Motor neuron (in vitro differentiated cells): ENCODE results near the gene SLC15A1. TPM values are rescaled to one million over a fixed set of nuclear protein-coding genes. Genes with fewer than 3 reads are reported as not detected.
"Not testable (repeated sequence)": the region's sequence is repeated elsewhere in the genome, so short reads cannot be mapped to it uniquely, and the experiment has no call there.

Experiments used
- ATAC-seq, 8 experiments: fragments of 200-7000 bp; cut with Tn5 transposase; replicated peaks in 6 of 8; 2 replicates each; pipeline ENCODE4 v1.8.0; 2021; ENCODE audit warnings: mild to moderate bottlenecking in 8 of 8, moderate library complexity in 8 of 8
- H3K27ac ChIP-seq, 2 donors: fragments of 250-450 bp; sonication (Bioruptor Pico); 2 replicates each; pipeline ENCODE4 v1.9.0; 2021; ENCODE audit warnings: antibody characterized with exemption in 2 of 2, mild to moderate bottlenecking in 2 of 2, moderate library complexity in 1 of 2
- H3K4me1 ChIP-seq, 2 donors: fragments of 250-450 bp; sonication (Bioruptor Pico); replicated peaks in 1 of 2; 2 replicates each; pipeline ENCODE4 v1.6.1; 2021; ENCODE audit warnings: antibody characterized with exemption in 2 of 2, mild to moderate bottlenecking in 2 of 2, moderate library complexity in 1 of 2
- H3K4me3 ChIP-seq, 5 donors: fragments of 250-450 bp; sonication (Bioruptor Pico); 2 replicates each; pipeline ENCODE4 v1.9.0; 2021; ENCODE audit warnings: antibody characterized with exemption in 5 of 5, mild to moderate bottlenecking in 5 of 5, moderate library complexity in 4 of 5
- WGBS, 10 experiments: fragments of 450-650 bp; shearing (Covaris generic); methylation state at CpG; one replicate each; pipeline ENCODE4 v1.0.0; 2022; 5-methylcytosine and 5-hydroxymethylcytosine counted together
- in situ Hi-C, 9 experiments: fragments of 400-800 bp; cut with MboI; loops; one replicate each; pipeline ENCODE4 v1.15.0; 2021; ENCODE audit warnings: low sequenced_read_pairs in 9 of 9, low pct_unique_long_range_greater_than_20kb in 2 of 9; ENCODE audit not compliant: unreplicated experiment in 9 of 9
- total RNA-seq, 8 experiments: library from RNA; unstranded; fragments of 300-600 nt; gene quantifications; 2 replicates each; pipeline versions ENCODE4 v1.2.3 to v1.2.4, GENCODE V29; 2022

The SLC15A1 gene
- total RNA-seq, 8 experiments from 2014 or later = 0.09 to 0.38 (median 0.28) TPM; not detected in 3

GRCh38 chr13:98761126-98761985 lies 8.9 kb upstream of the SLC15A1 start:
- peak in 3 of 8 experiments; percentile 69 to 97 (median 94) for ATAC-seq
- Histone ChIP-seq H3K4me3 (no peak overlapping the region), H3K4me1 (peaks cover 0 to 3% of the 10 kb centered on the region in 2 donors), H3K27ac (no peak overlapping the region)
- WGBS, 10 experiments = 17 to 78% (median 66%) methylated on average over 2 to 10 of the region's 15 CpGs; no CpG with 5 or more reads in 1 of the 10 experiments
- in situ Hi-C loops = no loop called here

- Histone ChIP-seq H3K4me3 (no peak overlapping the region), H3K4me1 (no peaks in the 10 kb centered on the region), H3K27ac (no peak overlapping the region)
- WGBS, 10 experiments = 62 to 93% (median 68%) methylated on average over 1 to 8 of the region's 9 CpGs; no CpG with 5 or more reads in 4 of the 10 experiments
- ATAC-seq = no peak
- in situ Hi-C loops = no loop called here
Observed at GRCh38 chr13:98755729-98756128, 3.3 kb upstream of the SLC15A1 start.

- no peak for ATAC-seq
- no peaks in the 10 kb centered on the region for H3K4me1 ChIP-seq
- in situ Hi-C loops = no loop called here
- WGBS, 10 experiments = 20 to 92% (median 69%) methylated on average over 1 to 2 of the region's 2 CpGs; no CpG with 5 or more reads in 4 of the 10 experiments
- H3K27ac ChIP-seq = no peak overlapping the region
- no peak overlapping the region for H3K4me3 ChIP-seq
Observed at GRCh38 chr13:98755116-98755515, 2.6 kb upstream of the SLC15A1 start.

- H3K27ac ChIP-seq, ATAC-seq, H3K4me1 ChIP-seq, H3K4me3 ChIP-seq, in situ Hi-C loops: not testable (repeated sequence)
- WGBS, 10 experiments = 63 to 100% (median 88%) methylated on average over 1 to 3 of the region's 4 CpGs; no CpG with 5 or more reads in 2 of the 10 experiments
Observed at GRCh38 chr13:98754468-98754867, 2.0 kb upstream of the SLC15A1 start.

GRCh38 chr13:98751861-98752466 lies 508 bp downstream of the SLC15A1 start:
- in situ Hi-C loops = no loop called here
- Histone ChIP-seq H3K4me3 (peak overlapping the region in 4 of 5 donors; percentile 1 to 15 (median 3)), H3K4me1 (no peaks in the 10 kb centered on the region), H3K27ac (no peak overlapping the region)
- WGBS, 10 experiments = 0 to 24% (median 17%) methylated on average over 1 to 8 of the region's 36 CpGs; no CpG with 5 or more reads in 7 of the 10 experiments
- ATAC-seq = peak in 5 of 8 experiments; percentile 23 to 69 (median 39)

- Histone ChIP-seq H3K4me3 (no peak overlapping the region), H3K27ac (no peak overlapping the region), H3K4me1 (no peaks in the 10 kb centered on the region)
- peak in 1 of 8 experiments; percentile 58 for ATAC-seq
- in situ Hi-C loops = no loop called here
- 20 to 83% (median 53%) methylated on average over 1 to 5 of the region's 8 CpGs; no CpG with 5 or more reads in 4 of the 10 experiments for WGBS, 10 experiments
Observed at GRCh38 chr13:98751367-98751782, 1.1 kb downstream of the SLC15A1 start.

GRCh38 chr13:98749501-98749900 lies 3.0 kb downstream of the SLC15A1 start:
- no peak for ATAC-seq
- Histone ChIP-seq H3K27ac (no peak overlapping the region), H3K4me1 (no peaks in the 10 kb centered on the region), H3K4me3 (no peak overlapping the region)
- in situ Hi-C loops = no loop called here
- 20 to 76% (median 71%) methylated on average over 1 to 3 of the region's 3 CpGs; no CpG with 5 or more reads in 5 of the 10 experiments for WGBS, 10 experiments

- no peak for ATAC-seq
- no peak overlapping the region for H3K27ac ChIP-seq
- no peak overlapping the region for H3K4me3 ChIP-seq
- no peaks in the 10 kb centered on the region for H3K4me1 ChIP-seq
- in situ Hi-C loops = no loop called here
- 40 to 100% (median 75%) methylated on average over 1 to 7 of the region's 8 CpGs; no CpG with 5 or more reads in 3 of the 10 experiments for WGBS, 10 experiments
Observed at GRCh38 chr13:98746968-98747367, 5.5 kb downstream of the SLC15A1 start.

- WGBS, 10 experiments = 13 to 83% (median 63%) methylated on average over 1 to 2 of the region's 2 CpGs; no CpG with 5 or more reads in 4 of the 10 experiments
- in situ Hi-C loops = no loop called here
- no peak overlapping the region for H3K4me3 ChIP-seq
- no peak overlapping the region for H3K27ac ChIP-seq
- H3K4me1 ChIP-seq = no peaks in the 10 kb centered on the region
- ATAC-seq = no peak
Observed at GRCh38 chr13:98743377-98743776, 9.1 kb downstream of the SLC15A1 start.

GRCh38 chr13:98742961-98743360 lies 9.5 kb downstream of the SLC15A1 start:
- ATAC-seq = no peak
- 65 to 100% (median 96%) methylated on average over 1 to 5 of the region's 5 CpGs; no CpG with 5 or more reads in 2 of the 10 experiments for WGBS, 10 experiments
- in situ Hi-C loops = no loop called here
- H3K27ac ChIP-seq = no peak overlapping the region
- no peak overlapping the region for H3K4me3 ChIP-seq
- H3K4me1 ChIP-seq = no peaks in the 10 kb centered on the region

- in situ Hi-C loops = no loop called here
- peak in 3 of 8 experiments; percentile 77 to 97 (median 97) for ATAC-seq
- H3K27ac ChIP-seq = no peak overlapping the region
- H3K4me3 ChIP-seq = no peak overlapping the region
- no peaks in the 10 kb centered on the region for H3K4me1 ChIP-seq
- 0 to 90% (median 62%) methylated on average over 1 to 6 of the region's 14 CpGs; no CpG with 5 or more reads in 3 of the 10 experiments for WGBS, 10 experiments
Observed at GRCh38 chr13:98741741-98742435, 10.6 kb downstream of the SLC15A1 start.

GRCh38 chr13:98740131-98740530 lies 12.3 kb downstream of the SLC15A1 start:
- no peak for ATAC-seq
- in situ Hi-C loops = no loop called here
- Histone ChIP-seq H3K4me1 (no peaks in the 10 kb centered on the region), H3K27ac (no peak overlapping the region), H3K4me3 (no peak overlapping the region)
- 10 to 100% (median 76%) methylated on average over 2 to 6 of the region's 8 CpGs; no CpG with 5 or more reads in 3 of the 10 experiments for WGBS, 10 experiments

- in situ Hi-C loops = no loop called here
- ATAC-seq = no peak
Observed at GRCh38 chr13:98738993-98739392, 13.5 kb downstream of the SLC15A1 start.

More at GRCh38 chr13:98738993-98739392, 13.5 kb downstream of the SLC15A1 start:
- 60 to 100% (median 100%) methylated on average over 1 of the region's 1 CpG; no CpG with 5 or more reads in 3 of the 10 experiments for WGBS, 10 experiments
- no peaks in the 10 kb centered on the region for H3K4me1 ChIP-seq
- H3K4me3 ChIP-seq = no peak overlapping the region
- no peak overlapping the region for H3K27ac ChIP-seq
